HepG2 (cell line): Measurements from ENCODE around the gene DNPH1. TPM values are rescaled to one million over a fixed set of nuclear protein-coding genes. Genes with fewer than 3 reads are reported as not detected.
A peak's percentile ranks its signal among the peaks of the same experiment; 100 is the strongest.

ENCODE experiments used
- ARHGAP35 ChIP-seq: sonication (generic); formaldehyde crosslinking; IDR thresholded peaks from 2 replicates; pipeline ENCODE4 v1.9.0; 2022; ENCODE audit warnings: mild to moderate bottlenecking, inconsistent platforms, moderate library complexity, missing genetic modification reagents, borderline replicate concordance
- ESRRA ChIP-seq: sonication (generic); formaldehyde crosslinking; IDR thresholded peaks from 2 replicates; pipeline ENCODE4 v1.5.1; 2020; ENCODE audit warnings: mild to moderate bottlenecking, low read depth, missing genetic modification reagents
- ETV5 ChIP-seq: IDR thresholded peaks from 2 replicates; pipeline ENCODE4 v1.6.1; 2018; ENCODE audit warnings: missing biosample characterization, missing genetic modification reagents, inconsistent platforms, borderline replicate concordance
- GATAD1 ChIP-seq: IDR thresholded peaks from 2 replicates; pipeline ENCODE4 v1.6.1; 2016; ENCODE audit warnings: missing genetic modification reagents, missing compliant biosample characterization
- GATAD2A ChIP-seq: IDR thresholded peaks from 2 replicates; pipeline ENCODE4 v1.6.1; 2016
- HDAC1 ChIP-seq: sonication (generic); formaldehyde crosslinking; IDR thresholded peaks from 2 replicates; pipeline ENCODE4 v1.5.1; 2020; ENCODE audit warnings: mild to moderate bottlenecking, missing genetic modification reagents
- HIC2 ChIP-seq: sonication (generic); formaldehyde crosslinking; IDR thresholded peaks from 2 replicates; pipeline ENCODE4 v1.9.0; 2022; ENCODE audit warnings: low read depth, missing genetic modification reagents
- HOXD1 ChIP-seq: sonication (generic); formaldehyde crosslinking; IDR thresholded peaks from 2 replicates; pipeline ENCODE4 v1.5.0; 2020; ENCODE audit warnings: missing genetic modification reagents
- KDM6A ChIP-seq: IDR thresholded peaks from 2 replicates; pipeline ENCODE4 v1.6.1; 2016; ENCODE audit warnings: low read depth
- LCORL ChIP-seq, 2 experiments: fragments of 450-650 bp in 1 of 2; sonication (generic) in 1 of 2; formaldehyde crosslinking in 1 of 2; IDR thresholded peaks; 2 replicates each; pipeline versions ENCODE4 v1.5.0 to v1.6.1; 2017 to 2020; ENCODE audit warnings: antibody characterized with exemption in 1 of 2, missing genetic modification reagents in 1 of 2
- MAFG ChIP-seq: sonication (generic); formaldehyde crosslinking; IDR thresholded peaks from 2 replicates; pipeline ENCODE4 v1.5.1; 2020; ENCODE audit warnings: mild to moderate bottlenecking, missing genetic modification reagents
- MXD4 ChIP-seq: IDR thresholded peaks from 2 replicates; pipeline ENCODE4 v1.6.1; 2016; ENCODE audit warnings: mild to moderate bottlenecking, missing biosample characterization, missing genetic modification reagents
- SATB2 ChIP-seq: sonication (generic); formaldehyde crosslinking; IDR thresholded peaks from 2 replicates; pipeline ENCODE4 v1.5.0; 2020; ENCODE audit warnings: missing genetic modification reagents
- ZFP91 ChIP-seq: sonication (generic); formaldehyde crosslinking; IDR thresholded peaks from 2 replicates; pipeline ENCODE4 v1.9.0; 2022; ENCODE audit warnings: missing genetic modification reagents, mild to moderate bottlenecking, borderline replicate concordance
- ZNF17 ChIP-seq: sonication (generic); formaldehyde crosslinking; IDR thresholded peaks from 2 replicates; pipeline ENCODE4 v1.5.0; 2020; ENCODE audit warnings: mild to moderate bottlenecking, missing genetic modification reagents
- ZNF260 ChIP-seq: sonication (generic); formaldehyde crosslinking; IDR thresholded peaks from 2 replicates; pipeline ENCODE4 v1.4.0; 2020; ENCODE audit warnings: missing genetic modification reagents, low read depth, mild to moderate bottlenecking, borderline replicate concordance
- ZNF616 ChIP-seq: sonication (generic); formaldehyde crosslinking; IDR thresholded peaks from 2 replicates; pipeline ENCODE4 v1.5.0; 2020; ENCODE audit warnings: low read depth, mild to moderate bottlenecking, missing genetic modification reagents
- ZNF646 ChIP-seq: sonication (generic); formaldehyde crosslinking; IDR thresholded peaks from 2 replicates; pipeline ENCODE4 v1.9.0; 2021; ENCODE audit warnings: mild to moderate bottlenecking, missing genetic modification reagents
- polyA plus RNA-seq, 8 experiments: library from polyadenylated mRNA; depleted of rRNA in 3 of 8; stranded (reverse) in 7 of 8; unstranded in 1 of 8; fragments of >200 nt; fragmentation: Illumina TruSeq in 4 of 8; extraction: Trizol in 4 of 8; gene quantifications; 2 replicates each; pipeline versions ENCODE4 v1.2.1 to v1.2.3, GENCODE V29; 2011 to 2016; ENCODE audit warnings: low read depth in 4 of 8, missing spikeins in 1 of 8, mixed read lengths in 1 of 8; ENCODE audit not compliant: insufficient read depth in 1 of 8
- total RNA-seq, 5 experiments: library from RNA; depleted of rRNA; stranded (reverse); fragments of >200 nt; fragmentation: Illumina TruSeq; extraction: Trizol; gene quantifications; 2 replicates each; pipeline ENCODE4 v1.2.3, GENCODE V29; 2016; ENCODE audit warnings: low read depth in 1 of 5

DNPH1 gene
- total and polyA plus RNA-seq, 2 of the 13 experiments (the other 11 are each of a cell fraction or from before 2014, with no cell fraction given), result 56.5 to 75.1 TPM

GRCh38 chr6:43277643-43278523 is 48.6 kb upstream of the DNPH1 start (continued):
- TF ChIP-seq MAFG (CRISPR knock-in tag) (no peak), ZFP91 (peak; percentile 62), ETV5 (CRISPR knock-in tag) (peak; percentile 42; the same call in 1 of the 2 replicates), ESRRA (peak; percentile 15; the same call in 1 of the 2 replicates), HDAC1 (peak; percentile 74), MXD4 (CRISPR knock-in tag) (0 out of 2 replicates have a peak, but pooled peaks have one; percentile 25), ARHGAP35 (CRISPR knock-in tag) (no peak), HIC2 (CRISPR knock-in tag) (no peak; the same call in 1 of the 2 replicates), ZNF646 (CRISPR knock-in tag) (no peak; the same call in 1 of the 2 replicates), GATAD1 (CRISPR knock-in tag) (no peak; the same call in 1 of the 2 replicates), ZNF616 (CRISPR knock-in tag) (no peak; the same call in 1 of the 2 replicates), KDM6A (CRISPR knock-in tag) (peak; percentile 32), ZNF260 (no peak), SATB2 (CRISPR knock-in tag) (no peak), HOXD1 (CRISPR knock-in tag) (peak; percentile 31; the same call in 1 of the 2 replicates), ZNF17 (CRISPR knock-in tag) (no peak), LCORL (IDR thresholded peaks at IDR 0.05) (no peak), LCORL (CRISPR knock-in tag; IDR thresholded peaks at IDR 0.05) (peak; percentile 71), GATAD2A (CRISPR knock-in tag) (peak; percentile 93)
